Central memory CD4-positive, alpha-beta T cell (primary cell): ENCODE measurements around the gene ZBTB43.
"Not testable (repeated sequence)": the region's sequence is repeated elsewhere in the genome, so short reads cannot be mapped to it uniquely, and the experiment has no call there.

ENCODE experiments used
- DNase-seq: peaks from one replicate; pipeline ENCODE4 v3.0.0; 2022
- total RNA-seq, 3 experiments: gene quantifications; one replicate each; lab custom pipeline; 2026; lab: John Stamatoyannopoulos, UW

The ZBTB43 gene
- total RNA-seq = 31.4 to 51.6 (median 45.3) reads per million in 3 experiments

DNA sequence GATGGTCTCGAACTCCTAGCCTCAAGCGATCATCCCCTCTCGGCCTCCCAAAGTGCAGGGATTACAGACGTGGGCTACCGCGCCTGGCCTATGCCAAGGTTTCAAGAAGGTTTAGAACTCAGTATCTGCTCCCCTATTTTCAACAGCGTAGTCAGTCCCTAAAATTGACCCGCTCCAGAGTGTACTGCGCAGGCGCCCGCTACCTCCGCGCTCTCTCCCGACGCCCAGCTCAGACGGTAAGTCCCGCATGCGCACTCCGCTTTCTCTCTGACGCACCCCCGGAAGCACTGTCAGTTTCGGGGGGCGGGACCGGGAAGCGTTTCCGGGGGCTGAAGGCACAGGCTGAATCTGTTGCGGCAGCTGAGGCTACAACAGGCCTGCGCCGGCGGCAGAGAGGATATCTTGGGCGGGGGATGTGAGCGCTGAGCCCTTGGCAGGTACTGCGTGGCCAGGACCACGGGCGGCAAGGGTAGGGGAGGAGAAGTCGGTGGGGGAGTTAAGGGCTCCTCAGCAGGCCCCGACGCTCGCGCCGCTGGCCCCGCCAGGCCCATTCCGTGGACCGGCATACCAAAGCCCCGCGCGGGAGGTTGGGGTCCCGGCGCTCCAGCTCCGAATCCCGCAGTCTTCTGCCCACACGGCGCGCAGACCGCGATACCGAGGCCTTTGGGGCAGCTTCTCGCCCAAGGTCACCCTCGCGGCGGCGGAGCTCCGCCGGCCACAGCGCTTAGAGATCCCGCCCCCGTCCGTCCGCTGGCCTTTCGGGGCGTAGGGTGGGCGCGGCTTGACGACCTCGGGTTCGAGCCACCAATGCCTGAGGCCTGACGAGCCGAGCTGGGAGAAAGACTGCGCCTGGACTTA is at the start of gene ZBTB43:
Gene ZBTB43, plus strand, starts transcription at position 345 of the 858 bp plus-strand sequence. CDS start 27,470 bp downstream, outside the sequence.
- DNase-seq = peak; percentile 97

GRCh38 chr9:126755317-126755875 is 49.4 kb upstream of the ZBTB43 start:
- DNase-seq = no peak

- no peak for DNase-seq
These were observed 48.6 kb upstream of the ZBTB43 start for GRCh38 chr9:126756238-126756637.

DNA sequence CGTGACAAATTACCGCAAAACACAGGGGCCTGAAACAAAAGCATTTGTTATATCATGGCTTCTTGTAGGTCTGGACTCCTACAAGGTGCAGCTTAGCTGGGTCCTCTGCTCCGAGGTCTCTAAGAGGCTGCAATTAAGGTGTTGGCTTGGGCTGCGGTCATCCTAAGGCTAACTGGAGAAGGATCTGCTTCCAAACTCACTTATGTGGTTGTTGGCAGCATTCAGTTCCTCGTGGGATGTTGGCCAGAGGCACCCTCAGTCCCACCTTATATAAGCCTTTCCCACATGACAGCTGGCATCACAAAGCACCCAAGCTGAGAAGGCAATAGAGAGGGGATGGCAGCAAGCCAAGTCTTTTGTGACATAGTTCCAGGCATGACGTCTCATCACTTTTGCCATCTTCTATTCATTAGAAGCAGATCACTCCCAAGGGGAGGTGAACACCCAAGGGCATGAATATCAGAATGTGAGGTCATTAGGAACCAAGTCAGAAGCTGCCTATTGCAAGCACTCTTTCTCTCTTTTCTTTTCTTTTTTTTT is 47.9 kb upstream of the ZBTB43 start:
- DNase-seq = no peak

GRCh38 chr9:126758916-126759585 is 45.8 kb upstream of the ZBTB43 start:
- no peak for DNase-seq

DNA sequence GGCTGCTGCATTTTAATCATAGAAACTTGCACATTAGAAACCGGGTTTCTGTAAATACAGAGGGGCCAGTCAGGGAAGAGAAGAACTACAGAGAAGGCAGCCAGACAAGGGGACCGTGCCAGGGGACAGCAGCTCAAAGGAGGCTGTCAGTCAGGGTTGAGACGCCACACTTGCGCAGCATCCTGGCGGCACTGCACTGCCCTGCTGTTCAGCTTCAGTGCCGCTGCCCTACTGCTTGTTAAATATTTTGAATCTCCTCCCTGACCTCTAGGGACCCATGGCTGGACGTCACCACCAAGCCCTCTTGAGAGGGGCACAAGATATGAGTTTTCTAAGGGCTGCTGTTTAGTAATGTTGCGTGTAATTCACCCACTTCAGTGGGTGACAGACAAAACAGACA is 43.6 kb upstream of the ZBTB43 start:
- no peak for DNase-seq

- DNase-seq = no peak
These were observed 41.6 kb upstream of the ZBTB43 start for GRCh38 chr9:126763130-126763764.

DNA sequence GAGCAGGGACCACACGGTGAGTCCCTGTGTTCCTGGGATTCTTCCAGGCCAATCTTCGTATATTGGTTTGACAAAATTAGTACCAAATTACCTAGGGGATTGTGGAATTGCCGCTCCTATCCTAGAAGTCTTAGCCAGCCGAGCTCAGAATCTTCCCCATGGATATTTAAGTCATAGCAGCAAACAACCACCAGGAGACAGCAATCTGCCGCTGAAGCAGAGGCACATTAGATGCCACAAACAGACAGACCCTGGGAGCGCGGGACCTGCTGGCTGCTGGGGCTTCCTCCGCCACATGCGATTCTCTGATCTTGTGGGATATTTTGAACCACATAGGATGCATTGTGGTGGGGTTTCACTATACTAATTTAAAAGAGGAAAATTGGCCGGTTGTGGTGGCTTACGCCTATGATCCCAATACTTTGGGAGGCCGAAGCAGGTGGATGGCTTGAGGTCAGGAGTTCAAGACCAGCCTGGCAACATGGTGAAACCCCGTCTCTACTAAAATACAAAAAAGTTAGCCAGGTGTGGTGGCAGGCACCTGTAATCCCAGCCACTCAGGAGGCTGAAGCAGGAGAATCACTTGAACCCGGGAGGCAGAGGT is 31.7 kb upstream of the ZBTB43 start:
- no peak for DNase-seq

- DNase-seq = no peak
These were observed 28.9 kb upstream of the ZBTB43 start for GRCh38 chr9:126775926-126776325.

- no peak for DNase-seq
These were observed 27.1 kb upstream of the ZBTB43 start for GRCh38 chr9:126777733-126778132.

GRCh38 chr9:126778141-126778540 is 26.7 kb upstream of the ZBTB43 start:
- no peak for DNase-seq

DNA sequence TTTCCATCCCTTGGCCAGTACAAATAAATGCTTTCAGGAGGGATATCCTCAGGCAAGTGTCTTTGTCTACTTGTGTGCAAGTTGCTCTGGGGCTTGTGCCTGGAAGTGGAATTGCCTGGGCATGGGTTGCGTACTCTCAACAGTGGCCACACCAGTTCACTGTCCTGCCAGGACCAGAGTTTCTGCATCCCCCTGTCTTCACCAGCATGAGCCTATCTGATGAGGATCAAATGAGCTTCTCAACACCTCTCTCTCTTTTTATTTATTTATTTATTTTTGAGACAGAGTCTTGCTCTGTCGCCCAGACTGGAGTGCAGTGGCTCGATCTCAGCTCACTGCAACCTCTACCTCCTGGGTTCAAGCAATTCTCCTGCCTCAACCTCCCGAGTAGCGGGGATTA is 26.1 kb upstream of the ZBTB43 start:
- DNase-seq = not testable (repeated sequence)

GRCh38 chr9:126781186-126782052 is 23.4 kb upstream of the ZBTB43 start:
- peak; percentile 66 for DNase-seq

- DNase-seq = no peak
These were observed 22.8 kb upstream of the ZBTB43 start for GRCh38 chr9:126782053-126782388.

- DNase-seq = no peak
These were observed 20.9 kb upstream of the ZBTB43 start for GRCh38 chr9:126783949-126784348.

- no peak for DNase-seq
These were observed 20.4 kb upstream of the ZBTB43 start for GRCh38 chr9:126784401-126784800.

DNA sequence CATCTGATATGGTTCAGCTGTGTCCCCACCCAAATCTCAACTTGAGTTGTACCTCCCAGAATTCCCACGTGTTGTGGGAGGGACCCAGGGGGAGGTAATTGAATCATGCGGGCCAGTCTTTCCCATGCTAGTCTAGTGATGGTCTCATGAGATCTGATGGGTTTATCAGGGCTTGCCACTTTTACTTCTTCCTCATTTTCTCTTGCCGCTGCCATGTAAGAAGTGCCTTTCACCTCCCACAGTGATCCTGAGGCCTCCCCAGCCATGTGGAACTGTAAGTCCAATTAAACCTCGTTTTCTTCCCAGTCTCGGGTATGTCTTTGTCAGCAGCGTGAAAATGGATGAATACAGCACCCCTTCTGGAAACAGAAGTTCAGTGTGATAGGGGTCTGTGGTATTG is 20.0 kb upstream of the ZBTB43 start:
- not testable (repeated sequence) for DNase-seq

DNA sequence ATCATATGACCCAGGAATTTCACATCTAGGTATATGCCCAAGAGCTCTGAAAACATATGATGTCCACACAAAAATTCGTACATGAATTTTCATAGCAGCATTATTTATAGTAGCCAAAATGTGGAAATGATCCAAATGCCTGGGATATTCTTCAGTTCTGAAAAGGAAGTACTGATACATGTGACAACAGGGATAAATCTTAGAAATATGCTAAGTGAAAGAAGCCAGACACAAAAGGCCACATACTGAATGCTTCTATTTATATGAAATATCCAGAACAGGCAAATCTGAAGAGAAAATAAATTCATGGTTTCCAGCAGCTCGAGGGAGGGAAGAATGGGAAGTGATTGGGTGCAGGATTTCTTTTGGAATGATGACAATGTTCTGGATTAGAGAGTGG is 16.8 kb upstream of the ZBTB43 start:
- no peak for DNase-seq

GRCh38 chr9:126788634-126789349 is 16.0 kb upstream of the ZBTB43 start:
- no peak for DNase-seq

DNA sequence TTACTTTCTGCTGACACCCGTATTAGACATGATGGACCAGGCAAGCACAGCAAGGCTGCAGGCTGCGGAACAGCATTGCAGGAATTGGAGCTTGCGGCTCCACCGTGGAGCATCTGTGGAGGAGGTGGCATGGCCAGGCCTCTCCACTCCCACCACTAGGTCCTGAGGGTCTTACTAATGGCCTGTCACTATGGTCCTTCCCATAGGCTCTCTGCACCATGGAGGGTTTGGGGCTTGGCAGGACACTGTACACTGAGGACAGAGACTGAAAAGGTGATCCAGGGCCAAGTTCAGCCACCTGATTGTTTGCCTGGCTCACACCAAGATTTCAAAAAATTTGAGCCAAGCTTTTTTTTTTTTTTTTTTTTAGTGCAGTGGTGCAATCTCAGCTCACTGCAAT is 14.3 kb upstream of the ZBTB43 start:
- DNase-seq = no peak
